Spleen (tissue), 7 donors: ENCODE results near the gene CHKA.

Experiments used
- POLR2A ChIP-seq, 3 donors: fragments of 450-650 bp; IDR thresholded peaks; one replicate each; pipeline ENCODE4 v1.5.1; 2017; ENCODE audit warnings: antibody characterized with exemption in 3 of 3, mild to moderate bottlenecking in 1 of 3
- POLR2AphosphoS5 ChIP-seq, 3 donors: sonication (generic); formaldehyde crosslinking; IDR thresholded peaks; one replicate each; pipeline ENCODE4 v1.5.1; 2017; ENCODE audit warnings: antibody characterized with exemption in 3 of 3
- TF ChIP-seq, protein P1 (sequence below), 11 experiments: fragments of 200-600 bp in 7 of 11; fragments of 450-650 bp in 4 of 11; sonication (generic) in 4 of 11; IDR thresholded peaks in 8 of 11; conservative IDR thresholded peaks in 3 of 11; 1 replicate in 7 of 11; 2 replicates in 4 of 11; pipeline versions ENCODE4 v1.4.0 to v1.8.0; 2016 to 2021; ENCODE audit warnings: antibody characterized with exemption in 11 of 11, inconsistent platforms in 4 of 11, mild to moderate bottlenecking in 1 of 11
- donor health status: DM: no; HTN: no; CAD: no; lungs with moderate emphysema.
- donor health status: DM: no; HTN: no; CAD: no.
- donor health status: DM: no; HTN: no; CAD: no.

DNA sequence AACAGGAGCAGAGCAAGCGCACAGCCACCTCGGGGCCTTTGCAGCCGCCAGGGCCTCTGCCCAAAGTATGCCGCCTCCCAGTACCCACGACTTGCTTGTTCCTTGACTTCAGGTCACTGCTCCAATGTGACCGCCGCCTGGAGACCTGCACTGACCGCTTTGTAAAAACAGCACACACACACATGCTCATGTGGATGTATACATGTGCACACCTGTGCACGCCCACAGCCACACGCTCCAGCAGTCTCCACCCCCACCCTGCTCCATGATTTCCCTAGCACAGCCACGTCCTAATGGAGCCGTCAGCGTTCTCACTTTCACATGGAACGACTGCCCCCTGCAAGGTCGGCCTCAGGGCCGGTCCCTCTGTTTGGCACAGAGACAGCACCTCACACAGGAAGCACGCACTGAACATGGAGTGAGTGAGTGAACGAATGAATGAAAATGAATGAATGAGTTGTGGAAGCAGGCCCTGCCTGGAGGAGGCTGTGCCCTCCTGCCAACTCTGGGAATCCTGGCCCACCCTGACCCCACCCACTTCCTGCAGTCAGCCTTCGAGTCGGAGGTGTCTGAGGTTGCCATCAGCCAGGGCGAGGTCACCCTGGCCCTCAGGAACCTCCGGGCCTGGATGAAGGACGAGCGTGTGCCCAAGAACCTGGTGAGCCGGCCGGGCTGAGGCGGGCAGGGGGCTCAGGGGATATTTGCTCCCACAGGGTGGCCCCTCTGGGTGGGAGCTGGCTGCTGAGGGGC lies 103.0 kb downstream of the CHKA start:
- TF ChIP-seq POLR2AphosphoS5 (IDR thresholded peaks at IDR 0.05) = peak in 2 of 3 donors; percentile 11 to 14
- no peak for TF ChIP-seq POLR2A (IDR thresholded peaks at IDR 0.05)
- TF ChIP-seq, protein P1, sequence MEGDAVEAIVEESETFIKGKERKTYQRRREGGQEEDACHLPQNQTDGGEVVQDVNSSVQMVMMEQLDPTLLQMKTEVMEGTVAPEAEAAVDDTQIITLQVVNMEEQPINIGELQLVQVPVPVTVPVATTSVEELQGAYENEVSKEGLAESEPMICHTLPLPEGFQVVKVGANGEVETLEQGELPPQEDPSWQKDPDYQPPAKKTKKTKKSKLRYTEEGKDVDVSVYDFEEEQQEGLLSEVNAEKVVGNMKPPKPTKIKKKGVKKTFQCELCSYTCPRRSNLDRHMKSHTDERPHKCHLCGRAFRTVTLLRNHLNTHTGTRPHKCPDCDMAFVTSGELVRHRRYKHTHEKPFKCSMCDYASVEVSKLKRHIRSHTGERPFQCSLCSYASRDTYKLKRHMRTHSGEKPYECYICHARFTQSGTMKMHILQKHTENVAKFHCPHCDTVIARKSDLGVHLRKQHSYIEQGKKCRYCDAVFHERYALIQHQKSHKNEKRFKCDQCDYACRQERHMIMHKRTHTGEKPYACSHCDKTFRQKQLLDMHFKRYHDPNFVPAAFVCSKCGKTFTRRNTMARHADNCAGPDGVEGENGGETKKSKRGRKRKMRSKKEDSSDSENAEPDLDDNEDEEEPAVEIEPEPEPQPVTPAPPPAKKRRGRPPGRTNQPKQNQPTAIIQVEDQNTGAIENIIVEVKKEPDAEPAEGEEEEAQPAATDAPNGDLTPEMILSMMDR (IDR thresholded peaks at IDR 0.05 in 8 of 11, conservative IDR thresholded peaks at IDR 0.05 in 3 of 11) = no peak
